Astrocyte of the hippocampus (primary cell): ENCODE data around the gene TXNRD2.

Experiments
- DNase-seq: peaks from one replicate; pipeline ENCODE4 v3.0.0; 2011; ENCODE audit warnings: low read depth, low spot score

The TXNRD2 gene

GRCh38 chr22:19862619-19863246, 78.9 kb downstream of the TXNRD2 start:
- DNase-seq = no peak

- DNase-seq = no peak
These were observed 81.6 kb downstream of the TXNRD2 start for GRCh38 chr22:19859861-19860510.

- DNase-seq = no peak
These were observed 84.2 kb downstream of the TXNRD2 start for GRCh38 chr22:19857382-19857781.

- DNase-seq = peak; percentile 67
These were observed 85.9 kb downstream of the TXNRD2 start for GRCh38 chr22:19855504-19856409.

GRCh38 chr22:19854778-19855503, 86.7 kb downstream of the TXNRD2 start, which contains the start of the genes GNB1L and RTL10:
Gene GNB1L (minus strand): TSS chr22:19854874. CDS start chr22:19821355, 33,519 bp downstream.
Gene RTL10 (minus strand): TSS chr22:19854874. CDS start chr22:19852261, 2,613 bp downstream.
- peak; percentile 100 for DNase-seq

- DNase-seq = no peak
These were observed 87.5 kb downstream of the TXNRD2 start for GRCh38 chr22:19853879-19854777.

GRCh38 chr22:19853058-19853878, 88.3 kb downstream of the TXNRD2 start:
- DNase-seq = no peak

GRCh38 chr22:19852177-19852781, 89.3 kb downstream of the TXNRD2 start:
- no peak for DNase-seq

- no peak for DNase-seq
These were observed 90.1 kb downstream of the TXNRD2 start for GRCh38 chr22:19851291-19852176.

GRCh38 chr22:19850763-19851109, 90.9 kb downstream of the TXNRD2 start:
- DNase-seq = no peak

- DNase-seq = no peak
These were observed 91.5 kb downstream of the TXNRD2 start for GRCh38 chr22:19849835-19850762.

GRCh38 chr22:19848298-19849224, 93.1 kb downstream of the TXNRD2 start:
- DNase-seq = no peak

GRCh38 chr22:19847345-19847632, 94.3 kb downstream of the TXNRD2 start:
- DNase-seq = no peak

GRCh38 chr22:19846620-19847344, 94.8 kb downstream of the TXNRD2 start:
- DNase-seq = no peak

GRCh38 chr22:19845054-19845722, 96.4 kb downstream of the TXNRD2 start:
- DNase-seq = no peak
